Endothelial cell (in vitro differentiated cells): Measurements from ENCODE around the gene KLHL17. TPM values are rescaled to one million over a fixed set of nuclear protein-coding genes. Genes with fewer than 3 reads are reported as not detected.
A peak's percentile ranks its signal among the peaks of the same experiment; 100 is the strongest.

Experiments
- DNase-seq: peaks from one replicate; pipeline ENCODE4 v3.0.0; 2021; ENCODE audit warnings: low spot score
- H3K27ac Mint-ChIP-seq: one replicate; pipeline ENCODE4 v1.8.0; 2021; ENCODE audit warnings: mixed read lengths, inconsistent platforms; ENCODE audit not compliant: unreplicated experiment
- H3K27me3 Mint-ChIP-seq: one replicate; pipeline ENCODE4 v1.8.0; 2021; ENCODE audit warnings: mild to moderate bottlenecking, moderate library complexity, mixed read lengths, inconsistent platforms; ENCODE audit not compliant: unreplicated experiment
- H3K36me3 Mint-ChIP-seq: one replicate; pipeline ENCODE4 v1.8.0; 2021; ENCODE audit warnings: mild to moderate bottlenecking, low read depth, mixed read lengths, inconsistent platforms; ENCODE audit not compliant: unreplicated experiment
- H3K4me1 Mint-ChIP-seq: one replicate; pipeline ENCODE4 v1.8.0; 2021; ENCODE audit warnings: mild to moderate bottlenecking, mixed read lengths, inconsistent platforms; ENCODE audit not compliant: unreplicated experiment
- H3K4me3 Mint-ChIP-seq: one replicate; pipeline ENCODE4 v1.8.0; 2021; ENCODE audit warnings: mild to moderate bottlenecking, mixed read lengths, inconsistent platforms; ENCODE audit not compliant: unreplicated experiment
- H3K9me3 Mint-ChIP-seq: one replicate; pipeline ENCODE4 v1.8.0; 2021; ENCODE audit warnings: mixed read lengths, inconsistent platforms; ENCODE audit not compliant: unreplicated experiment
- CTCF ChIP-seq: fragments of 200-600 bp; sonication (generic); IDR thresholded peaks from one replicate; pipeline ENCODE4 v1.5.0; 2021; ENCODE audit warnings: antibody characterized with exemption; ENCODE audit not compliant: unreplicated experiment
- total RNA-seq: library from RNA; stranded (reverse); fragmentation: NEBNext Ultra II Directional; extraction: Animal tissue kit (Norgen Biotek cat#: 25700); gene quantifications from one replicate; pipeline ENCODE4 v1.2.1, GENCODE V29; 2021; ENCODE audit not compliant: unreplicated experiment

Gene KLHL17
- total RNA-seq, 1 donor from 2014 or later, result 18.7 TPM

- no peak for TF ChIP-seq CTCF
- no peak within 1 kb of the TSS for H3K27ac Mint-ChIP-seq
- peak within 1 kb of the TSS; percentile 65 for H3K4me3 Mint-ChIP-seq
- H3K27me3 Mint-ChIP-seq, result peaks cover 22% of the 10 kb centered on the region
- no peaks in the 10 kb centered on the region for H3K9me3 Mint-ChIP-seq
- peaks cover 5% of the 10 kb centered on the region for H3K36me3 Mint-ChIP-seq
- no peaks in the 10 kb centered on the region for H3K4me1 Mint-ChIP-seq
- DNase-seq, result peak; percentile 65
These were observed 37.0 kb upstream of the KLHL17 start, which contains the start of gene SAMD11 for GRCh38 chr1:923131-923990. SAMD11 (plus strand) TSS chr1:923923; CDS start chr1:924432, 509 bp downstream.

- Mint-ChIP-seq H3K36me3 (peaks cover 5% of the 10 kb centered on the region), H3K4me1 (no peaks in the 10 kb centered on the region), H3K27me3 (peaks cover 20% of the 10 kb centered on the region), H3K9me3 (no peaks in the 10 kb centered on the region), H3K27ac (no peak overlapping the region), H3K4me3 (no peak overlapping the region)
- TF ChIP-seq CTCF, result no peak
- no peak for DNase-seq
These were observed 36.3 kb upstream of the KLHL17 start for GRCh38 chr1:923991-924655.

GRCh38 chr1:924656-925560 is 35.5 kb upstream of the KLHL17 start:
- H3K27me3 Mint-ChIP-seq, result peaks cover 22% of the 10 kb centered on the region
- no peak overlapping the region for H3K4me3 Mint-ChIP-seq

More at GRCh38 chr1:924656-925560, 35.5 kb upstream of the KLHL17 start:
- no peaks in the 10 kb centered on the region for H3K4me1 Mint-ChIP-seq
- peak; percentile 41 for DNase-seq
- TF ChIP-seq CTCF, result no peak
- no peaks in the 10 kb centered on the region for H3K9me3 Mint-ChIP-seq
- H3K27ac Mint-ChIP-seq, result no peak overlapping the region
- peaks cover 5% of the 10 kb centered on the region for H3K36me3 Mint-ChIP-seq
